Measurements from ENCODE around the gene SND1. TPM values are rescaled to one million over a fixed set of nuclear protein-coding genes. Genes with fewer than 3 reads are reported as not detected.

SND1 gene
- total and polyA plus RNA-seq, 2 donors from 2014 or later = 83.0 to 154 TPM

- Histone ChIP-seq H3K9me3 (ENCODE audit: control insufficient read depth in 2 of 3, insufficient read depth in 1 of 3, low read length in 3 of 3) (no peaks in the 10 kb centered on the region), H3K4me3 (ENCODE audit: low read length in 3 of 3) (no peak overlapping the region), H3K36me3 (ENCODE audit: control insufficient read depth in 2 of 3, insufficient read depth in 3 of 3, low read length in 3 of 3) (no peaks in the 10 kb centered on the region), H3K4me1 (ENCODE audit: control insufficient read depth in 2 of 3, insufficient read depth in 2 of 3, low read depth in 1 of 3, low read length in 3 of 3) (peaks cover 0 to 5% (median 3%) of the 10 kb centered on the region in 3 donors), H3K27ac (ENCODE audit: low read depth in 2 of 2, low read length in 2 of 2) (no peak overlapping the region), H3K9ac (ENCODE audit: low read length in 3 of 3) (no peak overlapping the region), H3K27me3 (ENCODE audit: control insufficient read depth, insufficient read depth, low read length) (no peaks in the 10 kb centered on the region)
- FAIRE-seq (no peak), DNase-seq (no peak)
- intact Hi-C loops (cut with DNase I) = no loop called here
- TF ChIP-seq CTCF (IDR thresholded peaks at IDR 0.05; ENCODE audit: borderline replicate concordance, extremely low read depth, insufficient read depth) = no peak
Measured at GRCh38 chr7:127675721-127676120, 23.7 kb downstream of the SND1 start.

- H3K4me1 ChIP-seq (ENCODE audit: control insufficient read depth in 2 of 3, insufficient read depth in 2 of 3, low read depth in 1 of 3, low read length in 3 of 3) = peaks cover 0 to 5% (median 3%) of the 10 kb centered on the region in 3 donors
- intact Hi-C loops (cut with DNase I) = no loop called here
- no peaks in the 10 kb centered on the region for H3K36me3 ChIP-seq (ENCODE audit: control insufficient read depth in 2 of 3, insufficient read depth in 3 of 3, low read length in 3 of 3)
- H3K9me3 ChIP-seq (ENCODE audit: control insufficient read depth in 2 of 3, insufficient read depth in 1 of 3, low read length in 3 of 3) = no peaks in the 10 kb centered on the region
- TF ChIP-seq CTCF (IDR thresholded peaks at IDR 0.05; ENCODE audit: borderline replicate concordance, extremely low read depth, insufficient read depth) = no peak
- FAIRE-seq (no peak), DNase-seq (no peak)
- H3K9ac ChIP-seq (ENCODE audit: low read length in 3 of 3) = no peak overlapping the region
- no peak overlapping the region for H3K4me3 ChIP-seq (ENCODE audit: low read length in 3 of 3)
- no peak overlapping the region for H3K27ac ChIP-seq (ENCODE audit: low read depth in 2 of 2, low read length in 2 of 2)
- H3K27me3 ChIP-seq (ENCODE audit: control insufficient read depth, insufficient read depth, low read length) = no peaks in the 10 kb centered on the region
Measured at GRCh38 chr7:127677433-127678230, 25.6 kb downstream of the SND1 start.

GRCh38 chr7:127678337-127678736, 26.3 kb downstream of the SND1 start:
- no peak for TF ChIP-seq CTCF (IDR thresholded peaks at IDR 0.05; ENCODE audit: borderline replicate concordance, extremely low read depth, insufficient read depth)
- no peaks in the 10 kb centered on the region for H3K9me3 ChIP-seq (ENCODE audit: control insufficient read depth in 2 of 3, insufficient read depth in 1 of 3, low read length in 3 of 3)
- H3K4me1 ChIP-seq (ENCODE audit: control insufficient read depth in 2 of 3, insufficient read depth in 2 of 3, low read depth in 1 of 3, low read length in 3 of 3) = peaks cover 0 to 5% (median 3%) of the 10 kb centered on the region in 3 donors
- no peaks in the 10 kb centered on the region for H3K27me3 ChIP-seq (ENCODE audit: control insufficient read depth, insufficient read depth, low read length)
- FAIRE-seq = no peak
- no peak overlapping the region for H3K4me3 ChIP-seq (ENCODE audit: low read length in 3 of 3)
- no peak overlapping the region for H3K27ac ChIP-seq (ENCODE audit: low read depth in 2 of 2, low read length in 2 of 2)
- no peaks in the 10 kb centered on the region for H3K36me3 ChIP-seq (ENCODE audit: control insufficient read depth in 2 of 3, insufficient read depth in 3 of 3, low read length in 3 of 3)
- DNase-seq = no peak
- H3K9ac ChIP-seq (ENCODE audit: low read length in 3 of 3) = no peak overlapping the region
- intact Hi-C loops (cut with DNase I) = no loop called here

Data from kidney (tissue), 14 donors.